Measurements from ENCODE around the gene SP110. TPM values are rescaled to one million over a fixed set of nuclear protein-coding genes. Genes with fewer than 3 reads are reported as not detected.

SP110 gene
- total RNA-seq, 2 experiments from 2014 or later = 59.4 to 63.7 TPM

- ChIA-PET POLR2A (no interaction called here), CTCF (no interaction called here)
- ATAC-seq (ENCODE audit: poor library complexity) = no peak
Observed at GRCh38 chr2:230250231-230250630, 30.4 kb upstream of the SP110 start.

GRCh38 chr2:230246206-230246605 is 26.4 kb upstream of the SP110 start:
- no peaks in the 10 kb centered on the region for H3K4me1 Mint-ChIP-seq (ENCODE audit: low read depth)
- CTCF ChIA-PET = interaction anchor here (1.0 kb wide), 1 partner anchor 9 kb away, joined by 3 read pairs; no protein-coding TSS in a partner anchor
- no peak for TF ChIP-seq CTCF (IDR thresholded peaks at IDR 0.05)

More at GRCh38 chr2:230250231-230250630, 30.4 kb upstream of the SP110 start:
- Histone ChIP-seq H3K4me1 (ENCODE audit: insufficient read depth, low read length) (peaks cover 26% of the 10 kb centered on the region), H3K27ac (ENCODE audit: low read depth in 1 of 2, low read length in 2 of 2) (no peak overlapping the region), H3K4me3 (ENCODE audit: low read length) (no peak overlapping the region), H3K9me3 (ENCODE audit: control insufficient read depth in 1 of 2, insufficient read depth in 1 of 2, low read length in 2 of 2) (no peaks in the 10 kb centered on the region), H3K27me3 (ENCODE audit: control insufficient read depth in 1 of 2, insufficient read depth in 2 of 2, low read length in 2 of 2) (no peaks in the 10 kb centered on the region), H3K36me3 (ENCODE audit: insufficient read depth, low read length) (peaks cover 42% of the 10 kb centered on the region)
- Mint-ChIP-seq H3K4me3 (no peak overlapping the region), H3K27ac (no peak overlapping the region), H3K27me3 (no peaks in the 10 kb centered on the region), H3K4me1 (ENCODE audit: low read depth) (no peaks in the 10 kb centered on the region), H3K36me3 (ENCODE audit: low read depth) (no peaks in the 10 kb centered on the region), H3K9me3 (no peaks in the 10 kb centered on the region)
- TF ChIP-seq CTCF (IDR thresholded peaks at IDR 0.05) = no peak
- intact Hi-C loops (cut with DNase I, micrococcal nuclease) = no loop called here
- DNase-seq = no peak

GRCh38 chr2:230244211-230244610 is 24.4 kb upstream of the SP110 start:
- ChIA-PET CTCF (no interaction called here), POLR2A (no interaction called here)
- Histone ChIP-seq H3K4me1 (ENCODE audit: insufficient read depth, low read length) (no peaks in the 10 kb centered on the region), H3K27ac (ENCODE audit: low read depth in 1 of 2, low read length in 2 of 2) (no peak overlapping the region), H3K4me3 (ENCODE audit: low read length) (no peak overlapping the region), H3K9me3 (ENCODE audit: control insufficient read depth in 1 of 2, insufficient read depth in 1 of 2, low read length in 2 of 2) (no peaks in the 10 kb centered on the region), H3K36me3 (ENCODE audit: insufficient read depth, low read length) (peaks cover 55% of the 10 kb centered on the region), H3K27me3 (ENCODE audit: control insufficient read depth in 1 of 2, insufficient read depth in 2 of 2, low read length in 2 of 2) (no peaks in the 10 kb centered on the region)
- no peaks in the 10 kb centered on the region for H3K4me1 Mint-ChIP-seq (ENCODE audit: low read depth)
- DNase-seq (no peak), ATAC-seq (ENCODE audit: poor library complexity) (no peak)
- no peaks in the 10 kb centered on the region for H3K9me3 Mint-ChIP-seq
- H3K27ac Mint-ChIP-seq = no peak overlapping the region
- no peaks in the 10 kb centered on the region for H3K27me3 Mint-ChIP-seq
- no peak overlapping the region for H3K4me3 Mint-ChIP-seq
- intact Hi-C loops (cut with DNase I, micrococcal nuclease) = no loop called here
- TF ChIP-seq CTCF (IDR thresholded peaks at IDR 0.05) = no peak
- H3K36me3 Mint-ChIP-seq (ENCODE audit: low read depth) = peaks cover 26% of the 10 kb centered on the region

More at GRCh38 chr2:230246206-230246605, 26.4 kb upstream of the SP110 start:
- Histone ChIP-seq H3K27ac (ENCODE audit: low read depth in 1 of 2, low read length in 2 of 2) (no peak overlapping the region), H3K27me3 (ENCODE audit: control insufficient read depth in 1 of 2, insufficient read depth in 2 of 2, low read length in 2 of 2) (no peaks in the 10 kb centered on the region), H3K9me3 (ENCODE audit: control insufficient read depth in 1 of 2, insufficient read depth in 1 of 2, low read length in 2 of 2) (no peaks in the 10 kb centered on the region), H3K4me1 (ENCODE audit: insufficient read depth, low read length) (no peaks in the 10 kb centered on the region), H3K4me3 (ENCODE audit: low read length) (no peak overlapping the region), H3K36me3 (ENCODE audit: insufficient read depth, low read length) (peaks cover 52% of the 10 kb centered on the region)
- no peak overlapping the region for H3K27ac Mint-ChIP-seq
- H3K9me3 Mint-ChIP-seq = no peaks in the 10 kb centered on the region
- no peak for ATAC-seq (ENCODE audit: poor library complexity)
- no peak overlapping the region for H3K4me3 Mint-ChIP-seq
- H3K36me3 Mint-ChIP-seq (ENCODE audit: low read depth) = peaks cover 9% of the 10 kb centered on the region
- H3K27me3 Mint-ChIP-seq = no peaks in the 10 kb centered on the region
- POLR2A ChIA-PET = no interaction called here
- intact Hi-C loops (cut with DNase I, micrococcal nuclease) = no loop called here
- no peak for DNase-seq

All from CD4-positive, alpha-beta T cell (primary cell).